ENCODE measurements around the gene FLT1.

FLT1 gene

GRCh38 chr13:28452755-28453154, 42.2 kb downstream of the FLT1 start:
- no peak for DNase-seq

- DNase-seq, result no peak
Observed at GRCh38 chr13:28451482-28452217, 43.3 kb downstream of the FLT1 start.

- DNase-seq, result no peak
Observed at GRCh38 chr13:28449826-28450773, 44.8 kb downstream of the FLT1 start.

GRCh38 chr13:28448651-28449358, 46.1 kb downstream of the FLT1 start:
- no peak for DNase-seq

GRCh38 chr13:28447989-28448388, 46.9 kb downstream of the FLT1 start:
- DNase-seq, result no peak

- no peak for DNase-seq
Observed at GRCh38 chr13:28447206-28447605, 47.7 kb downstream of the FLT1 start.

GRCh38 chr13:28442839-28443238, 52.1 kb downstream of the FLT1 start:
- DNase-seq, result no peak

GRCh38 chr13:28441529-28441928, 53.4 kb downstream of the FLT1 start:
- DNase-seq, result no peak

- DNase-seq, result no peak
Observed at GRCh38 chr13:28440774-28441504, 54.0 kb downstream of the FLT1 start.

- DNase-seq, result no peak
Observed at GRCh38 chr13:28438598-28439334, 56.2 kb downstream of the FLT1 start.

- DNase-seq, result no peak
Observed at GRCh38 chr13:28438067-28438466, 56.9 kb downstream of the FLT1 start.

- no peak for DNase-seq
Observed at GRCh38 chr13:28435917-28436316, 59.0 kb downstream of the FLT1 start.

- no peak for DNase-seq
Observed at GRCh38 chr13:28434926-28435325, 60.0 kb downstream of the FLT1 start.

GRCh38 chr13:28432816-28433560, 61.9 kb downstream of the FLT1 start:
- no peak for DNase-seq

- no peak for DNase-seq
Observed at GRCh38 chr13:28429685-28430290, 65.1 kb downstream of the FLT1 start.

- no peak for DNase-seq
Observed at GRCh38 chr13:28429096-28429495, 65.8 kb downstream of the FLT1 start.

- no peak for DNase-seq
Observed at GRCh38 chr13:28426381-28426780, 68.5 kb downstream of the FLT1 start.

GRCh38 chr13:28425793-28426192, 69.1 kb downstream of the FLT1 start:
- no peak for DNase-seq

- DNase-seq, result no peak
Observed at GRCh38 chr13:28424541-28424940, 70.4 kb downstream of the FLT1 start.

GRCh38 chr13:28423010-28423409, 71.9 kb downstream of the FLT1 start:
- DNase-seq, result no peak
